Activated T-helper 1 cell treated with anti-CD3 and anti-CD28 coated beads, Interleukin-12 subunit alpha, Interleukin-12 subunit beta, Interleukin-2, Interleukin-4 antibody, amounts not matched to agents 30 ng/mL and 10 ng/mL and 1 ng/mL, durations not matched to agents 14 hours and 24 hours and 36 hours (primary cell): ENCODE results near the gene CLSTN2. TPM values are rescaled to one million over a fixed set of nuclear protein-coding genes. Genes with fewer than 3 reads are reported as not detected.

Source experiments
- DNase-seq: peaks from one replicate; pipeline ENCODE4 v3.0.0; 2021; ENCODE audit warnings: low spot score
- H3K27ac Mint-ChIP-seq: one replicate; pipeline ENCODE4 v1.8.0; 2021; ENCODE audit warnings: mild to moderate bottlenecking, mixed read lengths
- H3K27me3 Mint-ChIP-seq: one replicate; pipeline ENCODE4 v1.8.0; 2022; ENCODE audit warnings: mild to moderate bottlenecking, moderate library complexity, mixed read lengths; ENCODE audit not compliant: insufficient read depth
- H3K36me3 Mint-ChIP-seq: one replicate; pipeline ENCODE4 v1.8.0; 2021; ENCODE audit warnings: low read depth, mixed read lengths
- H3K4me1 Mint-ChIP-seq: one replicate; pipeline ENCODE4 v1.8.0; 2021; ENCODE audit warnings: low read depth, mixed read lengths
- H3K4me3 Mint-ChIP-seq: one replicate; pipeline ENCODE4 v1.8.0; 2021; ENCODE audit warnings: mild to moderate bottlenecking, moderate library complexity, mixed read lengths
- H3K9me3 Mint-ChIP-seq: one replicate; pipeline ENCODE4 v1.8.0; 2021; ENCODE audit warnings: mixed read lengths
- intact Hi-C: fragments of 100-400 bp; cut with micrococcal nuclease; formaldehyde crosslinking; loops from one replicate; pipeline ENCODE4 v1.15.1; 2024
- total RNA-seq: library from RNA; stranded (reverse); gene quantifications from 2 replicates; pipeline ENCODE4 v1.2.3, GENCODE V29; 2022

The CLSTN2 gene
- total RNA-seq, 1 donor from 2014 or later: not detected

DNA sequence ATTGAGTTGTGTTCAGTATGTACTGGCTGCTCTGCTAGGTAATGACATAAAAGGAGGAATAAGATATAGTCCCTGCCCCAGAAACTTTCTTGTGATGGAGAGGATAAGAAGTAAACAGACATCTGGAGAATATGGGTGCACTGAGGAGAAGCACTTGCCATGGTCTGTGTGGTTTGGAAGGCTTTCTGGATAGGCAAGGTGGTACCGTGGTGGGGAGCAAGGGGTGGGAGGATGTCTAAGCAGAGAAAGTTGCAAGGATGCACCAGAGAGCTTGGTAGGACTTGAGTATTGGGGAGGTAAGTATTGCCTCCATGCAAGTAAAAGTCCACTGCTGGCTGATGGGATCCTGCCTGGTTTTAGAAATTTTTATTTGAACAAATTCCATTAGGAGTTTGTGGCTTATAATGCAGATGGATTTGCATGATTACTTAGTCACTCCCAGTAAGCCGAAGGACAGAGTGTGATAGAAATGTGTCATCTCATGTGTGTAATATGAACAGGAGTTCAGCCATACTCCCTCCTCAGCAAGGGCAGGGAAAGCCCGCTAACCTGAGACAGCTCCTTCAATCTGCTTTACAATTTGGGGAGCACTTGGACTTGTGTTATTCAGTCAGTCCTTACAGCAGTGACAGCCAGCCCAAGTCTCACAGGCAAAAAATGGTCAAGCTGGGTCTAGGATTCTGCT is 53.6 kb downstream of the CLSTN2 start:
- no peaks in the 10 kb centered on the region for H3K9me3 Mint-ChIP-seq
- H3K4me3 Mint-ChIP-seq: no peak overlapping the region
- H3K36me3 Mint-ChIP-seq: no peaks in the 10 kb centered on the region
- no peak for DNase-seq
- peaks cover 2% of the 10 kb centered on the region for H3K27me3 Mint-ChIP-seq
- H3K27ac Mint-ChIP-seq: no peak overlapping the region
- no peaks in the 10 kb centered on the region for H3K4me1 Mint-ChIP-seq
- intact Hi-C loops: no loop called here

DNA sequence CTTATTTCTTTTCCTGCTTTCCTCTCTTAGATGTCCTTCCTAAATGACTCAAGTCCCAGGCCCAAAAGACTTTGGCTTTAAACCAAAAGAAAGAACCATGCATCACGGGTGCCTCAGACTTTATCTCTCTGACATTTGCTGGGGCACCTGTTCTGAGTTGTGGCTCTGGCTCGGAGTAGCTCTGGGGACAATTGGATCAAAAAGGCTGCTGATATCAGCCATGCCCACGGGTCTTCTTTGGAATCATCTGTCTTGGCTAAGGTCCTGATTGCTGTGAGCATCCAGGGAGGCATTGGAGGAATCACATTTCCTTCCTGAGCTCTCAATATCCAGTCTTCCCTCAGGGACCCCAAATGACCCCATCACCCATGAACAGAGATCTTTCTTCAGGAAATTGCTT is 59.9 kb downstream of the CLSTN2 start:
- intact Hi-C loops: no loop called here
- H3K9me3 Mint-ChIP-seq: no peaks in the 10 kb centered on the region
- no peak for DNase-seq
- H3K27me3 Mint-ChIP-seq: no peaks in the 10 kb centered on the region
- H3K27ac Mint-ChIP-seq: no peak overlapping the region
- H3K36me3 Mint-ChIP-seq: no peaks in the 10 kb centered on the region
- H3K4me1 Mint-ChIP-seq: no peaks in the 10 kb centered on the region
- H3K4me3 Mint-ChIP-seq: no peak overlapping the region

DNA sequence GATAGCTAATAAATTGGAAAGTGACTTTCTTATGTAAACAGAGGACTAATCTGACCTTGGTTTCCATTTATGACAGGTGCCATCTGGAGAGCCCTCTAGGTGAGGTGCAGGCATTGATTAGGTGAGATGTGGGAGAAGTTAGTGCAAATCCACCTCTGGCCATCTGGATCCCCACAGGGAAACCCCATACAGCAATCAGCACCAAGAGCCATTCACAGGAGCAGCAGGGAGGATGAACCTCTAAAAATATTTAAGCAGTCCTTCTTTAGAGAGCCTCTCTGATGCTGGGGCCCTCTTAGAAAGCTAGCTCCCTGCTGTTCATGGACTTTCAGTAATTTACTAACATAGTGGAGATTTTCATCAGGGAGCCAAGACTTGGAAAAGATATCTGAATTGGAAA is 69.3 kb downstream of the CLSTN2 start:
- no peak overlapping the region for H3K27ac Mint-ChIP-seq
- H3K27me3 Mint-ChIP-seq: peaks cover 9% of the 10 kb centered on the region
- H3K9me3 Mint-ChIP-seq: no peaks in the 10 kb centered on the region
- intact Hi-C loops: no loop called here
- no peaks in the 10 kb centered on the region for H3K4me1 Mint-ChIP-seq
- no peak overlapping the region for H3K4me3 Mint-ChIP-seq
- H3K36me3 Mint-ChIP-seq: no peaks in the 10 kb centered on the region
- no peak for DNase-seq

DNA sequence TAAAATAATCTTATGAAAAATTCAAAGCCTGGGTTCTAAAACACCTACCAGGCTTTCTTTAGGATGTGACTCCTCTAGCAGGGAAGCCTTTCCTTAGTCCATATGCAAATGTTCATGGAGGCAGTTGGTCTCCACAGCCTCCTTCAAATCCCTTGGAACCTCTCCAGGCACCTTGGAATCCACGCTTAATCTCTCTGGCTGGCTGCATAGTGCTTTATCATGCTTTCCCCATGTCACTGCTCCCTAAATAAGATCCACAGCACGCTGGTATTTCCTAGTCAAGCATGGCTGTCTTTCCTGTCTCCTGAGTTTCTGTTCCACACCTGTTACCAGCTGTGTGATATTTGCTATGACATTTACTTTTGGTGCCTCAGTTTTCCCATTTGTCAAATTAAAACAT is 71.3 kb downstream of the CLSTN2 start:
- Mint-ChIP-seq H3K36me3 (no peaks in the 10 kb centered on the region), H3K27me3 (peaks cover 9% of the 10 kb centered on the region), H3K9me3 (no peaks in the 10 kb centered on the region), H3K4me1 (no peaks in the 10 kb centered on the region), H3K27ac (no peak overlapping the region), H3K4me3 (no peak overlapping the region)
- intact Hi-C loops: no loop called here
- DNase-seq: no peak

DNA sequence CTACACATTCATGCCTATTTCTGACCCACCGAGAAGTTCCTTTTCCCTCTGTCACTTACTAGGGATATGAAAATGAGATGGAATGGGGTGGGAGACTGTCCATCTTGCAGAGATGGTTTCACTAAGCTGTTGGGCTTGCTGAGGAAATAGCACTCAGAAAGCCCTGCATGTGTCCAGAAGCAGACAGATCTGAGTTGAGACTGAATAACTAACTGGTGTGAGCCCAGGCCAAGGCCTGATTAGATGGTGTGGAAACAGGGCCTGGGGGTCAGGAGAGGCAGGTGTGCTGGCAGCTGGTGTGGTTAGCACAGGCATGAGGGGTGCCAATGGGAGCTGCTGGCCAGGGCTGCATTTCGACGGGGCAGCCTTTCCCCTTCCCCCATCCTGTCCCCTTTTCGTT is 72.1 kb downstream of the CLSTN2 start:
- Mint-ChIP-seq H3K27me3 (peaks cover 9% of the 10 kb centered on the region), H3K4me1 (no peaks in the 10 kb centered on the region), H3K9me3 (no peaks in the 10 kb centered on the region), H3K27ac (no peak overlapping the region), H3K36me3 (no peaks in the 10 kb centered on the region), H3K4me3 (no peak overlapping the region)
- DNase-seq: no peak
- intact Hi-C loops: no loop called here

DNA sequence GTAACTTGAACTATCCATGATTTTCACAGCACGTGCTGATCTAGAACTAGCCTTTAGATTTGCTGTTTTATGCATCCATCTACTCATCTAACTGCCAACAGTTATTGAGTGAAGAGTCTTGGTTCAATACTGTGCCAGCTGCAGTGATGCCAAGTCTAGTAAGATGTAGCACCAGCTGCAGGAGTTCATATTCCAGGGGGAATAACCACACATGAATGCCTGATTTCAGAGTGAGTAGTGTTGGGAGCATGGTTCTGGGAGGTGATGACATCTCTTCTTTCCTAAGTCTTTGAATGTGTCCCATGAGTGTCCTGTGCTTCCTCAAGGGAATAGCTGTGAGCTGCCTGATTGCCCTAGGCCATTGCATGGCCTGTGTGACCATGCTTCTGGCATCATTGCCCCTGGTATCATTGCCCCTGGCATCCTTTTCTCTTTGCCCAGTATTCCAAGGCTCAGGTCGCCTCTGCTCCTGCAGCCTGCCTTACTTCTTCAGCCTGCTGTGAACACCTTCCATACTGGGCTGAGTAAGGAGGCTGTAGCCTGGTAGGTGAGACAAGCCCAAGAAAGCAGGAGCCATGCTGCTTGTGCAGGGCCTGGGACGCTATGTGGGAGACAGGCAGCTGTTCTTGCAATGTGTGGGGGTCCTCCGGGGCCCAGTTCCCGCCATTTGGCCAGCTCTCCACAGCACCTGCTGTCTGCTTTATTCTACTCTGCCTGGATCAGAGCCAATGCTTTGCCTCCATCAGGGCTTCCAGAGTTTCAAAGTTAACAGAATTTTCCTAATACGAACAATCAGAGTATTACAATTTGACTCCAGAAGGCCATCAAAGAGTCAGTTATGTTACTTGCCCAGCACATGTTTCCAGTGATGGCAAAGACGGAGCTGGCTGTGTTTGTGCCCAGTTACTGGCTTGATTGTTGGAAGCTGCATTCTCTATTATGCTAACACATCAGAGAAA is 73.2 kb downstream of the CLSTN2 start:
- H3K27ac Mint-ChIP-seq: no peak overlapping the region
- DNase-seq: no peak
- no peaks in the 10 kb centered on the region for H3K4me1 Mint-ChIP-seq
- H3K4me3 Mint-ChIP-seq: no peak overlapping the region
- no peaks in the 10 kb centered on the region for H3K9me3 Mint-ChIP-seq
- H3K27me3 Mint-ChIP-seq: peaks cover 5% of the 10 kb centered on the region
- intact Hi-C loops: no loop called here
- H3K36me3 Mint-ChIP-seq: no peaks in the 10 kb centered on the region

DNA sequence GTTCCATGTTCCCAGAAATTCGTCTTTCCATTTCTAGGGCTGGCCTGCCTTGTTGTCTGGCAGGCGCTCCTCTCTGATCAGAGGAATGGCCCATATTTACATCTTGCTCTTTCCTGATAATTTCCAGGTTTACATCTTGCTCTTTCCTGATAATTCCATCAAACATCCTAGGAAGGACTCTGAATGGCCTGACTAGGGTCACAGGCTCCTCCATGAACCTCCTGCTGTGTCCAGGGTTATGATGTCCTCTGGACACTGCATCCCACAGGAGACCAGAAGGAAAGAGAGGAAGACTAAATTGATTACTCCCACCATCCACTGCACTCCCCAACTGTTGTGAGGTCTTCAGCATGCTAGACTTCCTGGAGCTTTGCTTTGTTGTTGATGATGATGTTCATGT is 75.4 kb downstream of the CLSTN2 start:
- Mint-ChIP-seq H3K27me3 (peaks cover 5% of the 10 kb centered on the region), H3K9me3 (no peaks in the 10 kb centered on the region), H3K4me1 (no peaks in the 10 kb centered on the region), H3K36me3 (no peaks in the 10 kb centered on the region), H3K27ac (no peak overlapping the region), H3K4me3 (no peak overlapping the region)
- no peak for DNase-seq
- intact Hi-C loops: no loop called here

DNA sequence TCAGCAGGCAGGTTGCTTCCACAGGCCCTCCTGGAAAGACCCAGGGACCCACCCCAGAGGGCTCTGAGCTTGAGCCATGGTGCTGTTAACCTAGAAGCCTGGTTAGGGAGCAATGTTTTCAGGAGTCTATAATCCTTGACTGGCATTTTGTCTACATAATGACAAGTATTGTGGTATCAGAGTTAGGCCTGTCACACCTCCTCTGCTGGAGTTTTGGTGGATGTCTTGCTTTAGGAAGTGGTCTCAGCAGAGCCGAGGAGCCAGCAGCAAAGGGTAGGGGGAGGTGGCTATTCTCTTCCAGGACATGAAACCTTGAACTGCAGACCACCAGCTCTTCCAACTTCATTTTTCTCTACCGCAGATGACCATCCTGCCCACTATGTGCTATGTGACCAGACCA is 76.1 kb downstream of the CLSTN2 start:
- no peaks in the 10 kb centered on the region for H3K36me3 Mint-ChIP-seq
- H3K27me3 Mint-ChIP-seq: peaks cover 5% of the 10 kb centered on the region
- no peak overlapping the region for H3K4me3 Mint-ChIP-seq
- no peak overlapping the region for H3K27ac Mint-ChIP-seq
- intact Hi-C loops: no loop called here
- H3K4me1 Mint-ChIP-seq: no peaks in the 10 kb centered on the region
- no peak for DNase-seq
- no peaks in the 10 kb centered on the region for H3K9me3 Mint-ChIP-seq

DNA sequence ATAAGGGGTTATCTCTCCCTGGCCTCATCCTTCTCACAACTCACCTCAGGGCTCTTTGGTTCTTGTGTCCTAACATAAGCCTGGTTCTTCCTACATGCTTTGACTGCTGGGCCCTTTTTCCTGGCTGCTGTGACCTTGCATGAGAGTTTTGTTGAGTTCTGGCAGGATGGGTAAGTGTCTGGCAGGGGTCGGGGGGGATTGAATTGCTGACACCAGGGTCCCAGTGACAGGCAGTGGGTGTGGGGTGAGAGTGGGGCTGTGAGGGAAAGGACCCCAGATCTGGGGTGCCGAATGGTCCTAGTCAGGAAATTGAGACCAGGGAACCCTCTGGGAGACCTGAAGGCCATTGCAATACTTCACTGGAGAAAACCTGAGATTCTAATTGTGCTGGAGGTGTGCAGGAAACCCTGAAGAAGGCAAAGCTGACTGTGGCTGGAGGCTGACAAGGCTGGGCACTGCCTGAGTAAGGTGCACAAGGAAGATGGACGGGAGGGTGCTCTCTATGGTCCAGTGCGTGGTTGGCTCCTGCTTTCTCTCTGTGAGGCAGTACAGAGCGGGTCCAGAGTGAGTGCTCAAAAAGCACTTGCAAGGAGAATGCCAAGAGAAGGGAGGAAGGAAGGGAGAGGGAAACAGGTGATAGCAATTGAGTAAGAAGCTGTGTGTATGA is 76.8 kb downstream of the CLSTN2 start:
- Mint-ChIP-seq H3K27me3 (peaks cover 2% of the 10 kb centered on the region), H3K4me1 (no peaks in the 10 kb centered on the region), H3K27ac (no peak overlapping the region), H3K4me3 (no peak overlapping the region), H3K9me3 (no peaks in the 10 kb centered on the region), H3K36me3 (no peaks in the 10 kb centered on the region)
- no peak for DNase-seq
- intact Hi-C loops: no loop called here

DNA sequence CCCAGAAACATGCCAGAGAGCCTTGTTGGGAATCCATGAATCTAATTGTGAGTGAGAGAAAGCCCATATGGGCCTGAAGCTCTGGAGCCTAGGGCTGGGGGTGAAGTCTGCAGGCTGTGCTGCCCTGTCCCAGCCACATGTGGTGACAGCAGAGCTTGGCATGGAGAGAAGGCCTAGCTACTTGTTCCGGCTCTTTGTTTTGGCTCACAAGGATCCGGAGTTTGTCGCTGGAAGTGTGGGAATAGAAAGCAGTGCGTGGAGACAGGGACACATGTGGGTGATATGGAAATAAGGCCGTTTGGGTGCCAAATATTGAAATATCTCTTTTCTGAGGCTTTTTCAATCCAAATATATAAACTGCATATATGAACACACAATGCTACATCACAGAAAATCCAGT is 78.2 kb downstream of the CLSTN2 start:
- DNase-seq: no peak
- Mint-ChIP-seq H3K4me1 (no peaks in the 10 kb centered on the region), H3K4me3 (no peak overlapping the region), H3K36me3 (no peaks in the 10 kb centered on the region), H3K9me3 (no peaks in the 10 kb centered on the region), H3K27me3 (peaks cover 2% of the 10 kb centered on the region), H3K27ac (no peak overlapping the region)
- intact Hi-C loops: no loop called here

DNA sequence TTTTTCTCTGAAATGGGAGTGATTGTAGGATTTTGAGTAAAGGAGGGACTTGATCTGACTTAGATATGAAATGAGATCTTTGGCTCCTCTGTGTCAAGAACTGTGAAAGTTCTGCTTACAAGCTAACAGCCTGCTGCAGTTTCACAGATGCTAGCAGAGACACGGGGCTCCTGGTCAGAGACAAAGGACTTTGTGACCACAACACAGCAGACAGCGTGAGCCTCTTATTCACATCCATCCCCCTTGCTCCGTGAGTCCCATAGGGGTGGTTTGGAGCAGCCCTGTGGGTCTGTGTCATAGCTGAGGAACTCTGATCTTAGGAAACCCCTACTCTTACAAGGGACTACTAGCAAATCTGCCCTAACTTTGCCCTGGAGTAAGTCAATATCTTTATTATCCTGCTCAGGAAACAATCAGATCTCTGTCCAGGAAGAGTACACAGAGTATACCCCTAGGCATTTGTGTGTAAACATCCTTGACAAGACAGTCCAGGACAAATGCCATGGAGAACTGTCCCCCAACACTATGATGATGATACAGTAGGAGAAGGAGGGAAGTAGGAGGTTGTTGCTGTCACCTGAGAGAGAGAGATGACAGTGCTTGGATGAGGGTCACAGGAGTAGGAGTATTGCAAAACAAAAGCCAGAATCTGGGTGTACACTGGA is 80.0 kb downstream of the CLSTN2 start:
- intact Hi-C loops: no loop called here

DNA sequence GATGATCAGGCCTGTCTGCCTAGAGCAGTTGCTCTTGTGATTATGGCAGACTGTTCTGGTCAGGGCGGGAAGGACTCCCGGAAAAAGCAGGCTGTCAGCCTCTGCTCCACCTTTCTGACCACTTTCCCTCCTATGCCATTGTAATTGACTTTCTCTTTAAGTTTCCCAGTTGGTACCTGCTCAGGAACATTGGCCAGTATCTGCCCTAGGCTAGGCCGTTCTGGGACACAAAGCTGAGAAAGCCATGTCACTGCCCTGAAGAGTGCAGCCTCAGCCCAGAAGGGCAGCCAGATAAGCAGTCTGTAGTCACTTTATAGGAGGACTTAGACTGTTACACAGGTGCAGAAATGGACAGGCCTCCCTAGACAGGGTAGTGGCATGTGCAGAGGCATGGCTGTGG is 80.8 kb downstream of the CLSTN2 start:
- H3K4me1 Mint-ChIP-seq: no peaks in the 10 kb centered on the region
- intact Hi-C loops: no loop called here
- no peak for DNase-seq
- no peaks in the 10 kb centered on the region for H3K27me3 Mint-ChIP-seq
- no peaks in the 10 kb centered on the region for H3K36me3 Mint-ChIP-seq
- no peak overlapping the region for H3K4me3 Mint-ChIP-seq
- no peaks in the 10 kb centered on the region for H3K9me3 Mint-ChIP-seq
- H3K27ac Mint-ChIP-seq: no peak overlapping the region

More for the DNA sequence above, 80.0 kb downstream of the CLSTN2 start:
- no peaks in the 10 kb centered on the region for H3K27me3 Mint-ChIP-seq
- H3K4me3 Mint-ChIP-seq: no peak overlapping the region
- H3K36me3 Mint-ChIP-seq: no peaks in the 10 kb centered on the region
- no peak overlapping the region for H3K27ac Mint-ChIP-seq
- no peak for DNase-seq
- H3K4me1 Mint-ChIP-seq: no peaks in the 10 kb centered on the region
- no peaks in the 10 kb centered on the region for H3K9me3 Mint-ChIP-seq
